ENCODE results near the gene CHP1. TPM values are rescaled to one million over a fixed set of nuclear protein-coding genes. Genes with fewer than 3 reads are reported as not detected.
A peak's percentile ranks its signal among the peaks of the same experiment; 100 is the strongest.

CHP1 gene
- total RNA-seq, 2 donors from 2014 or later = 85.0 to 86.1 TPM

DNA sequence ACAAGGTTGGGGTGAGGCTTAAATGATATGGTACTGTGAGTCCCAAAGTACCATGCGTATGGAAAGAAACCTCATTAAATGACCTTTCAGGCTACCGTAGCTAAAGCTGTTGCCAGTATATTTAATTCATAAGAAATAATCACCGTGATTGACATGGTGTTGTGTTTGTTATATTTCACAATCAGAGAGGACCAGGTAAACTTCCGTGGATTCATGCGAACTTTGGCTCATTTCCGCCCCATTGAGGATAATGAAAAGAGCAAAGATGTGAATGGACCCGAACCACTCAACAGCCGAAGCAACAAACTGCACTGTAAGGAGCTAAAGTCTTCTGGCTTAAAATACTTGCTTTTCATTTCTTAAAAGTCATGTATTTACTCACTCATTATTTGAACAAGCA lies 31.5 kb downstream of the CHP1 start:
- Mint-ChIP-seq H3K4me1 (peaks cover 29% of the 10 kb centered on the region), H3K27me3 (ENCODE audit: insufficient read depth) (no peaks in the 10 kb centered on the region), H3K4me3 (no peak overlapping the region), H3K27ac (no peak overlapping the region), H3K9me3 (no peaks in the 10 kb centered on the region), H3K36me3 (ENCODE audit: low read depth) (peaks cover 34% of the 10 kb centered on the region)
- WGBS, 2 experiments (ENCODE audit: insufficient coverage in 1 of 2, insufficient read length in 1 of 2) = 94% methylated on average over 8 of the region's 8 CpGs
- DNase-seq = no peak
- TF ChIP-seq, protein P1, sequence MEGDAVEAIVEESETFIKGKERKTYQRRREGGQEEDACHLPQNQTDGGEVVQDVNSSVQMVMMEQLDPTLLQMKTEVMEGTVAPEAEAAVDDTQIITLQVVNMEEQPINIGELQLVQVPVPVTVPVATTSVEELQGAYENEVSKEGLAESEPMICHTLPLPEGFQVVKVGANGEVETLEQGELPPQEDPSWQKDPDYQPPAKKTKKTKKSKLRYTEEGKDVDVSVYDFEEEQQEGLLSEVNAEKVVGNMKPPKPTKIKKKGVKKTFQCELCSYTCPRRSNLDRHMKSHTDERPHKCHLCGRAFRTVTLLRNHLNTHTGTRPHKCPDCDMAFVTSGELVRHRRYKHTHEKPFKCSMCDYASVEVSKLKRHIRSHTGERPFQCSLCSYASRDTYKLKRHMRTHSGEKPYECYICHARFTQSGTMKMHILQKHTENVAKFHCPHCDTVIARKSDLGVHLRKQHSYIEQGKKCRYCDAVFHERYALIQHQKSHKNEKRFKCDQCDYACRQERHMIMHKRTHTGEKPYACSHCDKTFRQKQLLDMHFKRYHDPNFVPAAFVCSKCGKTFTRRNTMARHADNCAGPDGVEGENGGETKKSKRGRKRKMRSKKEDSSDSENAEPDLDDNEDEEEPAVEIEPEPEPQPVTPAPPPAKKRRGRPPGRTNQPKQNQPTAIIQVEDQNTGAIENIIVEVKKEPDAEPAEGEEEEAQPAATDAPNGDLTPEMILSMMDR (conservative IDR thresholded peaks at IDR 0.05) = no peak
- Histone ChIP-seq H3K9ac (ENCODE audit: extremely low read depth, low read length, poor library complexity, severe bottlenecking) (no peak overlapping the region), H3K27ac (ENCODE audit: low read depth, low read length) (no peak overlapping the region), H3K9me3 (ENCODE audit: control insufficient read depth, low read length) (no peaks in the 10 kb centered on the region), H3K4me3 (ENCODE audit: low read length) (no peak overlapping the region), H3K36me3 (ENCODE audit: control insufficient read depth, insufficient read depth, low read length) (peaks cover 31% of the 10 kb centered on the region), H3K4me1 (ENCODE audit: control insufficient read depth, insufficient read depth, low read length) (peaks cover 15% of the 10 kb centered on the region), H3K27me3 (ENCODE audit: control insufficient read depth, insufficient read depth, low read length, poor library complexity, severe bottlenecking) (no peaks in the 10 kb centered on the region)

DNA sequence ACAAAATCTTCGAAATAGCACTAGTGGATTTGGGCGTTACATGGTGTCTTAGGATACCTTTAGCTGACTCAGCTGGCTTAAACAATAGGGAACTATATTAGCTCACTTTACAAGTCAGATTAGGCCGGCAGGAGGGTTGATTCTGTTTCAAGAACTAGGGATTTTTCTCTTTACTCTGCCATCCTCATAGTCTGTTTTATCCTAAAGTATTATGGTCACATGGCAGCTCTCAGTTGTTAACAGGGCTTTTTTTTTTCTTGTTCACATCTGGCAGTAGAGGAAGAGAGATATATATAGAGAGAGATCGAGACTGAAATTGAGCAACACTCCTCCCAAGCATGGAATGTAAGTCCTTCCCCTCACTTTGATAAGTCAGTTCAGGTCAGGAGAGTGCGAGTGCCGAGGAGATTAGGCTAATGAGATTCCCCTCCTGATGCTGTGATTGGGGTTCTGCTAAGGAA lies 32.9 kb downstream of the CHP1 start:
- Histone ChIP-seq H3K4me1 (ENCODE audit: control insufficient read depth, insufficient read depth, low read length) (peaks cover 6% of the 10 kb centered on the region), H3K9me3 (ENCODE audit: control insufficient read depth, low read length) (no peaks in the 10 kb centered on the region), H3K9ac (ENCODE audit: extremely low read depth, low read length, poor library complexity, severe bottlenecking) (peak overlapping the region; percentile 61), H3K36me3 (ENCODE audit: control insufficient read depth, insufficient read depth, low read length) (peaks cover 28% of the 10 kb centered on the region), H3K4me3 (ENCODE audit: low read length) (peak overlapping the region; percentile 42), H3K27ac (ENCODE audit: low read depth, low read length) (peak overlapping the region; percentile 27), H3K27me3 (ENCODE audit: control insufficient read depth, insufficient read depth, low read length, poor library complexity, severe bottlenecking) (no peaks in the 10 kb centered on the region)
- Mint-ChIP-seq H3K36me3 (ENCODE audit: low read depth) (peaks cover 38% of the 10 kb centered on the region), H3K27ac (peak overlapping the region; percentile 89), H3K9me3 (no peaks in the 10 kb centered on the region), H3K4me3 (peak overlapping the region; percentile 13), H3K27me3 (ENCODE audit: insufficient read depth) (no peaks in the 10 kb centered on the region), H3K4me1 (peaks cover 18% of the 10 kb centered on the region)
- WGBS, 2 experiments (ENCODE audit: insufficient coverage in 1 of 2, insufficient read length in 1 of 2) = 20 to 22% methylated on average over 3 to 6 of the region's 6 CpGs
- peak; percentile 82 for DNase-seq
- TF ChIP-seq, protein P1 (conservative IDR thresholded peaks at IDR 0.05) = no peak

DNA sequence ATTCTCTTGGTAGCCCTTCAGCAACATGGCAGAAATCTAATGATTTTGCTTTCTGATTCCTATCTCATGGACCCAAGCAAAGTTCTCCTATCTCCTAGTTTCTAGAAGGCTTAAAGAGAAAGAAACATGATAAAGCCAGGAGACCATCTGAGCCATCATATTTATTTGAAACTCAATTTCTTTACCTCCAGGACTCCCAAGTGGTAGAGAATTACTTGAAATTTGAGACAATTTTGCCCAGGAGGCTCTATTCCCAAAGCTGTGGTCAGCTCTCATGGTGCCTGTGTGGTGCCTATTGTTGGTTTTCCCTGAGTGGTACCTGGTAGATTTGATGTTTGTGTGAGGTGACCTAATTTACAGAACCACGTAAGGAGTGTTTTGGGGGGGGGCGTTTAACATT lies 38.8 kb downstream of the CHP1 start:
- 89% methylated on average over 1 of the region's 2 CpGs; no CpG with 5 or more reads in 1 of the 2 experiments for WGBS, 2 experiments (ENCODE audit: insufficient coverage in 1 of 2, insufficient read length in 1 of 2)
- DNase-seq = no peak
- Histone ChIP-seq H3K9ac (ENCODE audit: extremely low read depth, low read length, poor library complexity, severe bottlenecking) (no peak overlapping the region), H3K4me1 (ENCODE audit: control insufficient read depth, insufficient read depth, low read length) (no peaks in the 10 kb centered on the region), H3K4me3 (ENCODE audit: low read length) (no peak overlapping the region), H3K27me3 (ENCODE audit: control insufficient read depth, insufficient read depth, low read length, poor library complexity, severe bottlenecking) (no peaks in the 10 kb centered on the region), H3K9me3 (ENCODE audit: control insufficient read depth, low read length) (no peaks in the 10 kb centered on the region), H3K36me3 (ENCODE audit: control insufficient read depth, insufficient read depth, low read length) (peaks cover 27% of the 10 kb centered on the region), H3K27ac (ENCODE audit: low read depth, low read length) (no peak overlapping the region)
- TF ChIP-seq, protein P1 (conservative IDR thresholded peaks at IDR 0.05) = no peak
- Mint-ChIP-seq H3K27me3 (ENCODE audit: insufficient read depth) (no peaks in the 10 kb centered on the region), H3K4me1 (no peaks in the 10 kb centered on the region), H3K4me3 (no peak overlapping the region), H3K27ac (no peak overlapping the region), H3K36me3 (ENCODE audit: low read depth) (peaks cover 59% of the 10 kb centered on the region), H3K9me3 (no peaks in the 10 kb centered on the region)

Data from endodermal cell (in vitro differentiated cells).